ENCODE measurements around the gene TRPM1.

The TRPM1 gene

GRCh38 chr15:31062911-31063310 lies 38.6 kb downstream of the TRPM1 start:
- Histone ChIP-seq H3K27ac (no peak overlapping the region), H3K4me3 (ENCODE audit: low read depth, low read length) (no peak overlapping the region), H3K36me3 (replicated peaks) (no peaks in the 10 kb centered on the region), H3K27me3 (replicated peaks) (no peaks in the 10 kb centered on the region)
- TF ChIP-seq CTCF (IDR thresholded peaks at IDR 0.05; ENCODE audit: low read depth, low read length, missing control alignments) = no peak
- no peak for DNase-seq
- in situ Hi-C loops (cut with HindIII; ENCODE audit: low pct_ligation_motif_present, low sequenced_read_pairs) = no loop called here

- Histone ChIP-seq H3K4me3 (ENCODE audit: low read depth, low read length) (no peak overlapping the region), H3K27me3 (replicated peaks) (no peaks in the 10 kb centered on the region)
Observed at GRCh38 chr15:31062310-31062847, 39.1 kb downstream of the TRPM1 start.

GRCh38 chr15:31060429-31061140 lies 40.9 kb downstream of the TRPM1 start:
- DNase-seq = no peak
- Histone ChIP-seq H3K27me3 (replicated peaks) (no peaks in the 10 kb centered on the region), H3K27ac (no peak overlapping the region), H3K36me3 (replicated peaks) (no peaks in the 10 kb centered on the region), H3K4me3 (ENCODE audit: low read depth, low read length) (no peak overlapping the region)
- no peak for TF ChIP-seq CTCF (IDR thresholded peaks at IDR 0.05; ENCODE audit: low read depth, low read length, missing control alignments)
- in situ Hi-C loops (cut with HindIII; ENCODE audit: low pct_ligation_motif_present, low sequenced_read_pairs) = no loop called here

More at GRCh38 chr15:31062310-31062847, 39.1 kb downstream of the TRPM1 start:
- in situ Hi-C loops (cut with HindIII; ENCODE audit: low pct_ligation_motif_present, low sequenced_read_pairs) = no loop called here
- H3K36me3 ChIP-seq (replicated peaks) = no peaks in the 10 kb centered on the region
- TF ChIP-seq CTCF (IDR thresholded peaks at IDR 0.05; ENCODE audit: low read depth, low read length, missing control alignments) = no peak
- no peak for DNase-seq
- no peak overlapping the region for H3K27ac ChIP-seq

GRCh38 chr15:31058236-31058962 lies 43.1 kb downstream of the TRPM1 start:
- H3K27ac ChIP-seq = no peak overlapping the region
- no peak overlapping the region for H3K4me3 ChIP-seq (ENCODE audit: low read depth, low read length)
- in situ Hi-C loops (cut with HindIII; ENCODE audit: low pct_ligation_motif_present, low sequenced_read_pairs) = no loop called here
- no peaks in the 10 kb centered on the region for H3K27me3 ChIP-seq (replicated peaks)
- H3K36me3 ChIP-seq (replicated peaks) = no peaks in the 10 kb centered on the region
- no peak for DNase-seq
- no peak for TF ChIP-seq CTCF (IDR thresholded peaks at IDR 0.05; ENCODE audit: low read depth, low read length, missing control alignments)

DNA sequence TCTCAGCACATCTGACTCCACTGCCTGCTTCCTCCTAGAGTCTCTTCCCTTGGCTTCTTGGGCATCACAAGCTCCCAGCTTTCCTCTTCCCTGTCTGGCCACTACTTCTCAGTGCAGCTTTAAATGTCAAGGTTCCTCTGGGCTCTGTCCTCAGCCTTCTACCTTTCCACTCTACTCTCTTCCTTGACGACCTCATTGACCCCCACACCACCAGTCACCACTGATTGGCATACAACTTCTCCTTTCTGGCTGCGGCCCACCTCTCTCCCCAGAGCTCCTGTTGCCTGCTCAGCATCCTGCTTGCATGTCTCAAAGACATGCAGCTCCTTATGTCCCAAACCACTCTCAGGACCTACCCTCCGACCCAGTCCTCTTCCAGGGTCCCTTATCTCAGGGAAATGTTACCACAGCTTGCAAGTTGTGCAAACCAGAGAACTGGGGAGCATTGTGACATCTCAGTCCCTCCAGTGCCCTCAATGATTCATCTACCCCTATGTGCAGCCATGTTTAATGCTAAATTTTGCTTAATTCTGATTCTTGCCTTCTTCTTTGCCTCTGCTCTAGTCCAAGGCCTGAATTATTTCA lies 49.9 kb downstream of the TRPM1 start:
- no peak overlapping the region for H3K27ac ChIP-seq
- no peak for TF ChIP-seq CTCF (IDR thresholded peaks at IDR 0.05; ENCODE audit: low read depth, low read length, missing control alignments)
- no peak for DNase-seq
- no peaks in the 10 kb centered on the region for H3K36me3 ChIP-seq (replicated peaks)
- H3K27me3 ChIP-seq (replicated peaks) = no peaks in the 10 kb centered on the region
- no peak overlapping the region for H3K4me3 ChIP-seq (ENCODE audit: low read depth, low read length)
- in situ Hi-C loops (cut with HindIII; ENCODE audit: low pct_ligation_motif_present, low sequenced_read_pairs) = no loop called here

Measured in brain microvascular endothelial cell (primary cell).